Lung (tissue), 12 donors: ENCODE measurements around the gene DNMT3A. TPM values are rescaled to one million over a fixed set of nuclear protein-coding genes. Genes with fewer than 3 reads are reported as not detected.
A peak's percentile ranks its signal among the peaks of the same experiment; 100 is the strongest.

ENCODE experiments used
- ATAC-seq: fragments of 200-7000 bp; cut with Tn5 transposase; one replicate; pipeline ENCODE4 v1.9.1; 2020; ENCODE audit warnings: moderate number of reproducible peaks; ENCODE audit not compliant: insufficient read depth, low FRiP score
- DNase-seq, 3 donors: peaks; one replicate each; pipeline ENCODE4 v3.0.0-alpha.2; 2013 to 2017
- H3K27ac ChIP-seq, 2 donors: one replicate each; pipeline ENCODE4 v1.5.1; 2013; ENCODE audit warnings: mild to moderate bottlenecking in 2 of 2, moderate library complexity in 2 of 2, control low read depth in 1 of 2, inconsistent platforms in 1 of 2, low read depth in 1 of 2, low read length in 1 of 2
- H3K27me3 ChIP-seq, 3 donors: one replicate each; pipeline ENCODE4 v1.5.1; 2013; ENCODE audit warnings: low read length in 2 of 3; ENCODE audit not compliant: control insufficient read depth in 3 of 3, insufficient read depth in 3 of 3
- H3K36me3 ChIP-seq, 4 donors: one replicate each; pipeline ENCODE4 v1.5.1; 2013; ENCODE audit warnings: low read length in 4 of 4, mild to moderate bottlenecking in 1 of 4, moderate library complexity in 1 of 4; ENCODE audit not compliant: control insufficient read depth in 4 of 4, insufficient read depth in 4 of 4
- H3K4me1 ChIP-seq, 5 donors: one replicate each; pipeline ENCODE4 v1.5.1; 2013; ENCODE audit warnings: low read length in 5 of 5, mild to moderate bottlenecking in 2 of 5, moderate library complexity in 1 of 5; ENCODE audit not compliant: control insufficient read depth in 5 of 5, insufficient read depth in 5 of 5
- H3K4me3 ChIP-seq: one replicate; pipeline ENCODE4 v1.5.1; 2013; ENCODE audit warnings: mild to moderate bottlenecking, control low read depth, moderate library complexity
- H3K9ac ChIP-seq, 2 donors: one replicate each; pipeline ENCODE4 v1.5.1; 2013; ENCODE audit warnings: low read length in 2 of 2, control low read depth in 1 of 2; ENCODE audit not compliant: insufficient read depth in 1 of 2
- H3K9me3 ChIP-seq, 4 donors: one replicate each; pipeline ENCODE4 v1.5.1; 2013; ENCODE audit warnings: low read length in 3 of 4, mild to moderate bottlenecking in 1 of 4, moderate library complexity in 1 of 4; ENCODE audit not compliant: control insufficient read depth in 4 of 4, insufficient read depth in 3 of 4
- CTCF ChIP-seq: IDR thresholded peaks from 2 replicates; pipeline ENCODE4 v1.5.1; 2012; ENCODE audit warnings: mild to moderate bottlenecking; ENCODE audit errors: control extremely low read depth, extremely low read depth
- WGBS, 2 donors: extraction: QIAGEN DNeasy Blood & Tissue Kit; methylation state at CpG; one replicate each; pipeline ENCODE4 v1.1.7; 2013; 5-methylcytosine and 5-hydroxymethylcytosine counted together
- polyA plus RNA-seq, 2 donors: library from polyadenylated mRNA; stranded (reverse); fragments of 200-250 nt; gene quantifications; one replicate each; pipeline ENCODE4 v1.2.1, GENCODE V29; 2013
- total RNA-seq, 2 donors: library from RNA; depleted of rRNA in 1 of 2; stranded (reverse); fragments of >200 nt in 1 of 2; gene quantifications; one replicate each; pipeline ENCODE4 v1.2.1, GENCODE V29; 2014 to 2021
- donor health status: control.
- donor health status: control.
- donor health status: Bipolar disorder and iron deficiency.
- donor health status: healthy.
- donor health status: DM: yes; HTN: yes; CAD: no.

Gene DNMT3A
- total and polyA plus RNA-seq, 4 donors, result 9.2 to 61.0 (median 26.9) TPM

- no peak overlapping the region for H3K9ac ChIP-seq
- H3K27me3 ChIP-seq, result no peaks in the 10 kb centered on the region
- ATAC-seq, result peak; percentile 92
- DNase-seq, result peak; percentile 87 to 94 (median 91)
- H3K9me3 ChIP-seq, result no peaks in the 10 kb centered on the region
- no peak overlapping the region for H3K4me3 ChIP-seq
- peaks cover 0 to 21% (median 8%) of the 10 kb centered on the region in 5 donors for H3K4me1 ChIP-seq
- WGBS, 2 donors, result 16 to 18% methylated on average over 47 to 52 of the region's 52 CpGs
- TF ChIP-seq CTCF, result peak; percentile 87
- peak overlapping the region in 1 of 2 donors; percentile 9 for H3K27ac ChIP-seq
- no peaks in the 10 kb centered on the region for H3K36me3 ChIP-seq
These were observed 35.3 kb upstream of the DNMT3A start for GRCh38 chr2:25376750-25377621.

GRCh38 chr2:25375989-25376545 is 34.3 kb upstream of the DNMT3A start:
- Histone ChIP-seq H3K36me3 (no peaks in the 10 kb centered on the region), H3K27me3 (no peaks in the 10 kb centered on the region), H3K9ac (no peak overlapping the region), H3K4me1 (peaks cover 0 to 21% (median 8%) of the 10 kb centered on the region in 5 donors), H3K27ac (no peak overlapping the region), H3K9me3 (no peaks in the 10 kb centered on the region), H3K4me3 (no peak overlapping the region)
- WGBS, 2 donors, result 73 to 76% methylated on average over 15 to 16 of the region's 16 CpGs
- DNase-seq (no peak), ATAC-seq (no peak)
- TF ChIP-seq CTCF, result no peak

- Histone ChIP-seq H3K27me3 (no peaks in the 10 kb centered on the region), H3K9me3 (no peaks in the 10 kb centered on the region), H3K27ac (no peak overlapping the region), H3K9ac (no peak overlapping the region), H3K4me1 (peaks cover 0 to 21% (median 8%) of the 10 kb centered on the region in 5 donors), H3K4me3 (no peak overlapping the region), H3K36me3 (no peaks in the 10 kb centered on the region)
- no peak for TF ChIP-seq CTCF
- ATAC-seq (no peak), DNase-seq (no peak)
- 80 to 87% methylated on average over 17 of the region's 17 CpGs for WGBS, 2 donors
These were observed 33.8 kb upstream of the DNMT3A start for GRCh38 chr2:25375371-25375988.
